ENCODE results near the gene THAP10. TPM values are rescaled to one million over a fixed set of nuclear protein-coding genes. Genes with fewer than 3 reads are reported as not detected.
A peak's percentile ranks its signal among the peaks of the same experiment; 100 is the strongest.
"Not testable (repeated sequence)": the region's sequence is repeated elsewhere in the genome, so short reads cannot be mapped to it uniquely, and the experiment has no call there.

The THAP10 gene
- total and polyA plus RNA-seq, 11 donors: 1.7 to 5.9 (median 5.1) TPM

DNA sequence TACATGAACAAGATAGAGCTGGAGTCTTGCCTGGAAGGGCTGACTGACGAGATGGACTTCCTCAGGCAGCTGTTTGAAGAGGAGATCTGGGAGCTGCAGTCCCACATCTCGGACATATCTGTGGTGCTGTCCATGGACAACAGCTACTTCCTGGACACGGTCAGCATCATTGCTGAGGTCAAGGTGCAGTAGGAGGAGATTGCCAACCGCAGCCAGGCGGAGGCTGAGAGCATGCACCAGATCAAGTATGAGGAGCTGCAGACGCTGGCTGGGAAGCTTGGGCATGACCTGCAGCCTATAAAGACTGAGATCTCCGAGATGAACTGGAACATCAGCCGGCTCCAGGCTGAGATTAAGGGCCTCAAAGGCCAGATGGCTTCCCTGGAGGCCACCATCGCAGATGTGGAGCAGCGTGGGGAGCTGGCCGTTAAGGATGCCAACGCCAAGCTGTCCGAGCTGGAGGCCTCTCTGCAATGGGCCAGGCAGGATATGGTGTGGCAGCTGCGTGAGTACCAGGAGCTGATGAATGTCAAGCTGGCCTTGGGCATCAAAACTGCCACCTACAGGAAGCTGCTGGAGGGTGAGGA, 32.8 kb downstream of the THAP10 start:
- no peak for ATAC-seq
- 77 to 89% (median 82%) methylated on average over 14 of the region's 14 CpGs for WGBS, 4 donors
- Histone ChIP-seq H3K27me3 (peaks cover 0 to 6% (median 0%) of the 10 kb centered on the region in 9 donors), H3K36me3 (no peaks in the 10 kb centered on the region), H3K4me1 (peaks cover 0 to 38% (median 20%) of the 10 kb centered on the region in 12 donors), H3K27ac (peak overlapping the region in 3 of 12 donors; percentile 4 to 26 (median 20)), H3K4me3 (no peak overlapping the region), H3K9me3 (no peaks in the 10 kb centered on the region)
- peak in 1 of 5 donors; percentile 31 for DNase-seq
- intact Hi-C loops (cut with DNase I): no loop called here
- no peak for TF ChIP-seq POLR2A (IDR thresholded peaks at IDR 0.05)
- TF ChIP-seq, protein P1, sequence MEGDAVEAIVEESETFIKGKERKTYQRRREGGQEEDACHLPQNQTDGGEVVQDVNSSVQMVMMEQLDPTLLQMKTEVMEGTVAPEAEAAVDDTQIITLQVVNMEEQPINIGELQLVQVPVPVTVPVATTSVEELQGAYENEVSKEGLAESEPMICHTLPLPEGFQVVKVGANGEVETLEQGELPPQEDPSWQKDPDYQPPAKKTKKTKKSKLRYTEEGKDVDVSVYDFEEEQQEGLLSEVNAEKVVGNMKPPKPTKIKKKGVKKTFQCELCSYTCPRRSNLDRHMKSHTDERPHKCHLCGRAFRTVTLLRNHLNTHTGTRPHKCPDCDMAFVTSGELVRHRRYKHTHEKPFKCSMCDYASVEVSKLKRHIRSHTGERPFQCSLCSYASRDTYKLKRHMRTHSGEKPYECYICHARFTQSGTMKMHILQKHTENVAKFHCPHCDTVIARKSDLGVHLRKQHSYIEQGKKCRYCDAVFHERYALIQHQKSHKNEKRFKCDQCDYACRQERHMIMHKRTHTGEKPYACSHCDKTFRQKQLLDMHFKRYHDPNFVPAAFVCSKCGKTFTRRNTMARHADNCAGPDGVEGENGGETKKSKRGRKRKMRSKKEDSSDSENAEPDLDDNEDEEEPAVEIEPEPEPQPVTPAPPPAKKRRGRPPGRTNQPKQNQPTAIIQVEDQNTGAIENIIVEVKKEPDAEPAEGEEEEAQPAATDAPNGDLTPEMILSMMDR (IDR thresholded peaks at IDR 0.05): no peak

- H3K4me3 ChIP-seq; ATAC-seq; H3K9me3 ChIP-seq; intact Hi-C loops (cut with DNase I); H3K36me3 ChIP-seq; H3K27me3 ChIP-seq; DNase-seq: not testable (repeated sequence)
- Histone ChIP-seq H3K4me1 (peaks cover 0 to 36% (median 21%) of the 10 kb centered on the region in 12 donors), H3K27ac (peak overlapping the region in 5 of 12 donors; percentile 3 to 27 (median 20))
- 90 to 94% (median 92%) methylated on average over 9 of the region's 9 CpGs for WGBS, 4 donors
Measured at GRCh38 chr15:70858614-70859321, 33.5 kb downstream of the THAP10 start.

GRCh38 chr15:70857562-70858285, 34.5 kb downstream of the THAP10 start:
- 86 to 88% (median 87%) methylated on average over 3 of the region's 3 CpGs for WGBS, 4 donors
- H3K36me3 ChIP-seq: no peaks in the 10 kb centered on the region
- no peak overlapping the region for H3K4me3 ChIP-seq

DNA sequence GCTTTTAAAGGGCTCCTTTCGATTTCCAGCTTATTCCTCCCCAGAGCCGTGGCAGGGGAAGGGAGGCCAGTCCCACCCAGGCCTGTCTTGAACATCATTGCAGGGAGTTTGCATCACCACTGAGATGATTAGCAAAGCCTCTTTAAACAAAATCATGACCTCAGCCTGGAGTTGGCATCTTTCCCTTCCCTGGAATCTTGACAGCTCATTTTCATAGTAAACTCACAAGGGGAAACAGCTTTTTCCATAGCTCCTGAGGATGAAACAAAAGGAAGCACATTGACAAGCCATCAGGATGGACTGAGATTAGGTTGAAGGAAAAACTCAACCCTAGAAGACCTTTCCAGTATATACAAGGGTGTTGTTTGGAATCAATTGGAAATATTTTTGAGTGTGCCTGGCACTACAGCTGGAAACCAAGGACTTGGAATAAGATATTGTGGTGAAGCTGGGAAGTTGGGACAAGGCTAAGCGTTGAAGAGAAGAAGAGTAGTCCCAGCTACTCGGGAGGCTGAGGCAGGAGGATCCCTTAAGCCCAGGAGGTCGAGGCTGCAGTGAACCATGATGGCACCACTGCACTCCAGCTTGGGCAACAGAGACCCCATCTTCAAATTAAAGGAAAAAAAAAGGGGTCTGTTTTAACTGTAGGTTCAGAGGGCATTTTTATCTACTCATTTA, 35.2 kb downstream of the THAP10 start:
- Histone ChIP-seq H3K4me1 (peaks cover 0 to 44% (median 23%) of the 10 kb centered on the region in 12 donors), H3K27me3 (peaks cover 0 to 16% (median 0%) of the 10 kb centered on the region in 9 donors), H3K36me3 (no peaks in the 10 kb centered on the region), H3K9me3 (no peaks in the 10 kb centered on the region), H3K4me3 (peak overlapping the region in 1 of 12 donors; percentile 9), H3K27ac (peak overlapping the region in 11 of 12 donors; percentile 48 to 96 (median 71))
- 43 to 59% (median 52%) methylated on average over 5 of the region's 5 CpGs for whole genome bisulfite sequencing, 4 donors
- DNase-seq: peak in 4 of 5 donors; percentile 79 to 83 (median 82)
- peak; percentile 45 to 90 (median 70) for ATAC-seq
- TF ChIP-seq, protein P1 (IDR thresholded peaks at IDR 0.05): no peak
- TF ChIP-seq POLR2A (IDR thresholded peaks at IDR 0.05): peak in 1 of 2 donors; percentile 11
- intact Hi-C loops (cut with DNase I): no loop called here

More at GRCh38 chr15:70857562-70858285, 34.5 kb downstream of the THAP10 start:
- Histone ChIP-seq H3K4me1 (peaks cover 0 to 37% (median 21%) of the 10 kb centered on the region in 12 donors), H3K27me3 (peaks cover 0 to 16% (median 0%) of the 10 kb centered on the region in 9 donors), H3K27ac (peak overlapping the region in 10 of 12 donors; percentile 37 to 96 (median 70)), H3K9me3 (no peaks in the 10 kb centered on the region)
- intact Hi-C loops (cut with DNase I): no loop called here
- TF ChIP-seq, protein P1 (IDR thresholded peaks at IDR 0.05): no peak
- TF ChIP-seq POLR2A (IDR thresholded peaks at IDR 0.05): no peak
- no peak for DNase-seq
- ATAC-seq: no peak

Measured in heart left ventricle (tissue), 16 donors.